HCT116 (cell line): ENCODE measurements around the gene FHOD3. TPM values are rescaled to one million over a fixed set of nuclear protein-coding genes. Genes with fewer than 3 reads are reported as not detected.

ENCODE experiments used
- ATAC-seq: fragments of 200-7000 bp; cut with Tn5 transposase; 2 replicates; pipeline ENCODE4 v1.9.1; 2020; ENCODE audit warnings: mild to moderate bottlenecking, moderate library complexity
- BruUV-seq: library from RNA; stranded (reverse); fragments of 400-500 nt; replicated peaks from 2 replicates; lab custom pipeline; 2021; lab: Mats Ljungman, UMichigan
- CTCF ChIA-PET: fragments of 300-600 bp; sonication (Branson Sonifier 250); formaldehyde crosslinking; loops from one replicate; lab custom pipeline; 2021; ENCODE audit warnings: antibody characterized with exemption; lab: Charles Lee
- POLR2A ChIA-PET: fragments of 300-600, 350-600 bp; sonication (Branson Sonifier 250); formaldehyde crosslinking; loops from one replicate; lab custom pipeline; 2021; ENCODE audit warnings: antibody characterized with exemption; lab: Charles Lee
- RAD21 ChIA-PET, 2 experiments: fragments of 300-600 bp; sonication (Branson Sonifier 250); formaldehyde crosslinking; loops; one replicate each; lab custom pipeline; 2023; ENCODE audit warnings: low total read pairs in 2 of 2; ENCODE audit not compliant: uncharacterized antibody in 2 of 2, unreplicated experiment in 2 of 2, low non-redundant PET in 1 of 2; lab: Charles Lee
- DNase-seq: peaks from one replicate; pipeline ENCODE4 v3.0.0-alpha.2; 2010; ENCODE audit warnings: low read depth, low spot score
- H2AFZ ChIP-seq: fragments of 200-600 bp; shearing (Covaris generic), sonication (generic); 2 replicates; pipeline ENCODE4 v1.6.1; 2017; ENCODE audit warnings: low read depth, mixed run types, mixed read lengths, antibody characterized with exemption, low read length; ENCODE audit not compliant: poor library complexity, severe bottlenecking
- H3K27ac ChIP-seq: 2 replicates; pipeline ENCODE4 v1.5.1; 2012; ENCODE audit warnings: low read depth, low read length
- H3K27me3 ChIP-seq: fragments of 200-600 bp; sonication (generic); 2 replicates; pipeline ENCODE4 v1.6.1; 2016; ENCODE audit warnings: mixed run types, low read length, mixed read lengths; ENCODE audit not compliant: insufficient read depth
- H3K36me3 ChIP-seq, 2 experiments: fragments of 200-500 bp in 1 of 2; fragments of 200-600 bp in 1 of 2; sonication (Bioruptor generic) in 1 of 2; sonication (generic) in 1 of 2; 2 replicates each; pipeline versions ENCODE4 v1.5.1 to v1.6.1; 2014 to 2016; ENCODE audit warnings: low read length in 2 of 2, inconsistent platforms in 1 of 2, mixed read lengths in 1 of 2, mixed run types in 1 of 2; ENCODE audit not compliant: insufficient read depth in 2 of 2, control insufficient read depth in 1 of 2
- H3K4me1 ChIP-seq, 2 experiments: fragments of 200-600 bp in 1 of 2; sonication (generic) in 1 of 2; 2 replicates each; pipeline versions ENCODE4 v1.5.1 to v1.6.1; 2012 to 2017; ENCODE audit warnings: low read length in 2 of 2, inconsistent platforms in 1 of 2, mild to moderate bottlenecking in 1 of 2, mixed read lengths in 1 of 2, mixed run types in 1 of 2, moderate library complexity in 1 of 2; ENCODE audit not compliant: insufficient read depth in 2 of 2, control insufficient read depth in 1 of 2
- H3K4me2 ChIP-seq: fragments of 200-600 bp; sonication (generic); 2 replicates; pipeline ENCODE4 v1.6.1; 2017; ENCODE audit warnings: mixed run types, low read length, mixed read lengths
- H3K4me3 ChIP-seq, 2 experiments: fragments of 200-600 bp in 1 of 2; sonication (generic) in 1 of 2; replicated peaks in 1 of 2; 2 replicates each; pipeline ENCODE4 v1.5.1; 2011 to 2016; ENCODE audit warnings: low read length in 2 of 2, control low read depth in 1 of 2, low read depth in 1 of 2, mild to moderate bottlenecking in 1 of 2, mixed read lengths in 1 of 2, mixed run types in 1 of 2
- H3K79me2 ChIP-seq: fragments of 200-600 bp; sonication (generic); 2 replicates; pipeline ENCODE4 v1.6.1; 2017; ENCODE audit warnings: mild to moderate bottlenecking, mixed run types, low read length, moderate library complexity, mixed read lengths; ENCODE audit not compliant: insufficient read depth
- H3K9ac ChIP-seq: fragments of 200-600 bp; sonication (generic); 2 replicates; pipeline ENCODE4 v1.6.1; 2016; ENCODE audit warnings: low read length, mixed read lengths
- H3K9me2 ChIP-seq: fragments of 200-600 bp; sonication (generic), shearing (Covaris generic); 2 replicates; pipeline ENCODE4 v1.6.1; 2017; ENCODE audit warnings: mixed run types, mild to moderate bottlenecking, moderate library complexity; ENCODE audit not compliant: insufficient read depth
- H3K9me3 ChIP-seq, 2 experiments: fragments of 200-500 bp in 1 of 2; fragments of 200-600 bp in 1 of 2; sonication (Bioruptor generic) in 1 of 2; sonication (generic) in 1 of 2; 2 replicates each; pipeline ENCODE4 v1.6.1; 2014 to 2017; ENCODE audit warnings: low read length in 2 of 2, mixed read lengths in 2 of 2, inconsistent platforms in 1 of 2, low read depth in 1 of 2, mild to moderate bottlenecking in 1 of 2, mixed run types in 1 of 2, moderate library complexity in 1 of 2; ENCODE audit not compliant: control insufficient read depth in 1 of 2, insufficient read depth in 1 of 2
- H4K20me1 ChIP-seq: fragments of 200-600 bp; sonication (generic), shearing (Covaris generic); 2 replicates; pipeline ENCODE4 v1.6.1; 2017; ENCODE audit warnings: mixed run types, mild to moderate bottlenecking, moderate library complexity; ENCODE audit not compliant: insufficient read depth
- ATF3 ChIP-seq: IDR thresholded peaks from 2 replicates; pipeline ENCODE4 v1.6.1; 2012
- CEBPB ChIP-seq: IDR thresholded peaks from 2 replicates; pipeline ENCODE4 v1.6.1; 2012; ENCODE audit warnings: low read depth
- EGR1 ChIP-seq: IDR thresholded peaks from 2 replicates; pipeline ENCODE4 v1.6.1; 2012; ENCODE audit warnings: low read depth
- ELF1 ChIP-seq: IDR thresholded peaks from 2 replicates; pipeline ENCODE4 v1.6.1; 2012; ENCODE audit warnings: low read depth, borderline replicate concordance
- EZH2 ChIP-seq: fragments of 200-600 bp; sonication (generic); IDR thresholded peaks from 2 replicates; pipeline ENCODE4 v1.6.1; 2017; ENCODE audit warnings: antibody characterized with exemption, mixed run types
- EZH2phosphoT487 ChIP-seq: fragments of 200-600 bp; IDR thresholded peaks from 2 replicates; pipeline ENCODE4 v1.6.1; 2018; ENCODE audit warnings: antibody characterized with exemption, borderline replicate concordance
- FOSL1 ChIP-seq: IDR thresholded peaks from 2 replicates; pipeline ENCODE4 v1.6.1; 2012; ENCODE audit warnings: low read depth
- POLR2A ChIP-seq: IDR thresholded peaks from 2 replicates; pipeline ENCODE4 v1.7.0; 2011; ENCODE audit warnings: borderline replicate concordance; ENCODE audit not compliant: insufficient read depth, insufficient read length; ENCODE audit errors: extremely low read depth
- POLR2AphosphoS5 ChIP-seq: IDR thresholded peaks from 2 replicates; pipeline ENCODE4 v1.6.1; 2011; ENCODE audit warnings: mild to moderate bottlenecking, low read depth, low read length, moderate library complexity
- SIN3A ChIP-seq: IDR thresholded peaks from 2 replicates; pipeline ENCODE4 v1.6.1; 2012; ENCODE audit warnings: low read depth
- SP1 ChIP-seq: IDR thresholded peaks from 2 replicates; pipeline ENCODE4 v1.6.1; 2012; ENCODE audit warnings: low read depth
- TCF7L2 ChIP-seq: IDR thresholded peaks from 2 replicates; pipeline ENCODE4 v1.7.0; 2011; ENCODE audit warnings: borderline replicate concordance, inconsistent platforms; ENCODE audit not compliant: insufficient read depth, insufficient read length; ENCODE audit errors: extremely low read depth
- YY1 ChIP-seq: IDR thresholded peaks from 2 replicates; pipeline ENCODE4 v1.6.1; 2011; ENCODE audit warnings: low read length, low read depth, moderate library complexity, mild to moderate bottlenecking; ENCODE audit not compliant: insufficient replicate concordance; ENCODE audit errors: extremely low read depth
- intact Hi-C: fragments of 100-400 bp; cut with micrococcal nuclease; formaldehyde crosslinking; loops from 2 replicates; pipeline ENCODE4 v1.10.0; 2022
- total RNA-seq: library from RNA; stranded (reverse); gene quantifications from one replicate; pipeline ENCODE4 v1.2.1, GENCODE V29; 2021; ENCODE audit not compliant: unreplicated experiment
- TF ChIP-seq, protein P1 (sequence below): IDR thresholded peaks from 2 replicates; pipeline ENCODE4 v1.6.1; 2012

Gene FHOD3
- total RNA-seq, 1 experiment from 2014 or later = 4.0 TPM

GRCh38 chr18:36812678-36813077, 515.2 kb downstream of the FHOD3 start:
- no peak for DNase-seq
- no peak for TF ChIP-seq POLR2AphosphoS5
- no peak for TF ChIP-seq FOSL1
- TF ChIP-seq EZH2phosphoT487 = no peak
- TF ChIP-seq ELF1 = no peak
- no peak for TF ChIP-seq EGR1
- no peak for TF ChIP-seq CEBPB
- TF ChIP-seq, protein P1, sequence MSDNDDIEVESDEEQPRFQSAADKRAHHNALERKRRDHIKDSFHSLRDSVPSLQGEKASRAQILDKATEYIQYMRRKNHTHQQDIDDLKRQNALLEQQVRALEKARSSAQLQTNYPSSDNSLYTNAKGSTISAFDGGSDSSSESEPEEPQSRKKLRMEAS = no peak
- TF ChIP-seq POLR2A = no peak
- no peak for TF ChIP-seq ATF3
- no peak for TF ChIP-seq SIN3A
- no peak for TF ChIP-seq YY1
- TF ChIP-seq EZH2 = no peak
- no peak for TF ChIP-seq TCF7L2
- no peak for TF ChIP-seq SP1
- TF ChIP-seq, all 23 proteins: peak for 0
- no peak for ATAC-seq
- H3K9me3 ChIP-seq = no peaks in the 10 kb centered on the region
- ChIA-PET RAD21 (no interaction called here), POLR2A (no interaction called here), CTCF (no interaction called here)
- H3K4me3 ChIP-seq = no peak overlapping the region
- H3K9ac ChIP-seq = no peak overlapping the region
- H3K4me1 ChIP-seq = no peaks in the 10 kb centered on the region
- H3K4me2 ChIP-seq = no peak overlapping the region
- no peak overlapping the region for H2AFZ ChIP-seq
- no peaks in the 10 kb centered on the region for H3K27me3 ChIP-seq
- no peaks in the 10 kb centered on the region for H4K20me1 ChIP-seq
- peaks cover 5 to 6% of the 10 kb centered on the region in 2 experiments; a peak in 2 of 4 replicates for H3K36me3 ChIP-seq
- H3K79me2 ChIP-seq = no peaks in the 10 kb centered on the region; the same call in 1 of the 2 replicates
- BruUV-seq = no TSS peak
- no peaks in the 10 kb centered on the region for H3K9me2 ChIP-seq
- intact Hi-C loops = no loop called here
- H3K27ac ChIP-seq = no peak overlapping the region
